Erythroblast (primary cell): ENCODE data around the gene CREG2.
A peak's percentile ranks its signal among the peaks of the same experiment; 100 is the strongest.

Experiments used
- DNase-seq, 2 experiments: peaks; one replicate each; lab custom pipeline; 2025; lab: John Stamatoyannopoulos, UW
- GATA1 ChIP-seq: IDR thresholded peaks from 2 replicates; pipeline ENCODE4 v1.6.1; 2011; ENCODE audit warnings: low read depth, mild to moderate bottlenecking, control low read depth, low read length, moderate library complexity
- POLR2A ChIP-seq: IDR thresholded peaks from 2 replicates; pipeline ENCODE4 v1.6.1; 2011; ENCODE audit warnings: mild to moderate bottlenecking, low read length

CREG2 gene

GRCh38 chr2:101400506-101401325 lies 13.4 kb upstream of the CREG2 start:
- no peak for DNase-seq
- TF ChIP-seq GATA1: no peak
- no peak for TF ChIP-seq POLR2A

DNA sequence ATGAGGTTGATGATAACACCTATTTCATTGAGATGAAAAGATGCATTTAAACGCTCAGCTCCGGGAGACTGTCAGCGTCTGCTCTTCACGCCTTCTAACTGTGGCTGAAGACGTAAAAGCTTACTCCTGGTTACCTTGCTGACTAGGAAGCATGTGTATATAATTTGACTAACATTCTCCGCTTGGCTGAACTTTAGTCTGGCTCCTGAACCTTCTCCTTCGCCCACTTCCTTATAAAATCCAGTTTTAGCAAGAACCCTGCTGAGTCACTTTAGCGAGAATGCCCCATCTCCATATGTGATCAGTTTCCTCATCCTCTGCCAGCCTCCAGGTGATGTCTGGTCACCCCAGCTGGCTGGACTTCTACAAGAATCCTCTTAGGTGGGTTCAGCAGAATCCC lies 12.7 kb upstream of the CREG2 start:
- TF ChIP-seq POLR2A (no peak), GATA1 (no peak)
- no peak for DNase-seq

DNA sequence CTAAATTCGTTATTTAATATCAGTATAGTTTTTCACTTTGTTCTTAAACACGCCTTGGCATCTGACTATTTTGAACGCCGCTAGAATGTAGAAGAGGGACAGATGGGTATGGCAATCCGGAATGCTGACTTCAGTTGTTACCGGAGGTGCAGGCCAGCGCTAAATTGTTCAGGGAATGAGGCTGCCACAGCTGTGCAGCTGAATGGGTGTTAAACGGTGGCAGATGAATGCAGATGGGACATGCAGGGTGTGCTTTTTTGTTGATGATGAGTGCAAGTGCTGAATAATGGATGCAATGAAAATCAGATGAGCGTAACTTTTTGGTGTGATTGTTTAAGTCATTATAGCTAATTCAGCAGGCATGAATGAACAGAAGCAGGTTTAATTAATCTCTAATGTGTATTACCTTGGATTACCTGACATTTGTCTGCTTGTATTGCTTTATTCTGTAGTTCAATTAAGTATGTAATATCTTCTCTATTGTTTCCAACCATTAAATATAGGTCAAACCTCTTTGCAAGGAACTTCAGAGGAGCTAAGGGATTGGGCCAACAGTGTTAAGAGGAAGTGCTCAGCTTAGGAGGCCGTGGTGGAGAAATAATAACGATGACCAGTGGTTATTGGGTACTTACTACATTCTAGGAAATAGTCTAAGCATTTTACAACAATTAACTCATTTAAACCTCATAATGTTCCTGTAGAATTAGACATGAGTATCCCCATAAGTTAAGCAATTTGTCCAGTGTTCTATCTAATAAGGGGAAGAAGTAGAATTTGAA lies 11.9 kb upstream of the CREG2 start:
- no peak for TF ChIP-seq POLR2A
- no peak for TF ChIP-seq GATA1
- DNase-seq: no peak

DNA sequence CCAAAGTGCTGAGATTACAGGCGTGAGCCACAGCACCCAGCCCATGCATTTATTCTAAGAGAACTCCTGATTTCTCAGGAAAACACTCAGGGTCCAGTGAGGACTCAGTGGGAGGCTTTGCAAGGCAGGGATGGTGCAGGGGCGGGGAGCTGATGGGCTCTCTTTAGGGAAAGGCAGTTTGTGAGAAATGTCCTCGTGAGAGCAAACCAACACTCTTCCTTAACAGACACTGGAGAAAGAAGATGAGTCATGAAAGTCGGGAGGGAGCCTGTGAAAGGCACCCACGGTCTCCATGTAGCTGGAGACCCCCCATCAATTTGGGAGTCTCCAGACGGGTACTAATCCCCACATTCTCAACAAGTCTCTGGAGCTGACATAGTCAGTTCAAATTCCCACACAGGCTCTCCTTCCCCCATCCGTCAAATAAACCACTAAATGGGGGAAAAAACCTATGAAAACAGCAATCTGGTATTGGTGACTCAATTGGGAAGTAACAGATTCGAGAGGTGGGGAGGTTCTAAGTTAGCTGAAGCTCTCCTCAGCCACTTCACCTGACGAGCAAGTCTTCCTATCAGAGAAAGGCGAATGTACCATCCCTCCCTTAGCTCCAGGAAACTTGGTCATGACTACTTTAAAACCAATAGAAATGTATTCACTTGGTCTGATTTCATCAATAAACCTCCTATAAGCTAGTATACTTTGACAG lies 11.0 kb upstream of the CREG2 start:
- TF ChIP-seq GATA1 (no peak), POLR2A (no peak)
- no peak for DNase-seq

DNA sequence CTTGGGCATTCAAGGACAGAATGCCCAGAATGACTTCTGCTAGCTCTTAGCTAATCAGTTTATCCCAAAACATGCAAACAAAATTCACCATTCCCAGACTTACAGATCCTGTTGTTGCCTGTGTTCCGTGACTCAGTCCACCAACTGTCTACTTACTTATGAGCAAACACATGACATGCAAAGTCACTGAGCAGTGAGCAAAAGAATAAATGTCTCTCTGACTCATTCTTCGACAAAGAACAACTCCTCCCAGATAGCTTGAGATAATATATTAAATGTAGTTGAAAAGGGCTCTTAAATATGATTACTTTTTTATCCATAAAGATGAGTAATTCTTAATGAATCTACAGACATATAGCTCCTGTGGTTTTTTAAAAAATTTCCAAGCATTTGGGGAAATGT lies 9.0 kb upstream of the CREG2 start:
- peak in 1 of 2 experiments; percentile 6 for DNase-seq
- no peak for TF ChIP-seq GATA1
- TF ChIP-seq POLR2A: peak; percentile 23

DNA sequence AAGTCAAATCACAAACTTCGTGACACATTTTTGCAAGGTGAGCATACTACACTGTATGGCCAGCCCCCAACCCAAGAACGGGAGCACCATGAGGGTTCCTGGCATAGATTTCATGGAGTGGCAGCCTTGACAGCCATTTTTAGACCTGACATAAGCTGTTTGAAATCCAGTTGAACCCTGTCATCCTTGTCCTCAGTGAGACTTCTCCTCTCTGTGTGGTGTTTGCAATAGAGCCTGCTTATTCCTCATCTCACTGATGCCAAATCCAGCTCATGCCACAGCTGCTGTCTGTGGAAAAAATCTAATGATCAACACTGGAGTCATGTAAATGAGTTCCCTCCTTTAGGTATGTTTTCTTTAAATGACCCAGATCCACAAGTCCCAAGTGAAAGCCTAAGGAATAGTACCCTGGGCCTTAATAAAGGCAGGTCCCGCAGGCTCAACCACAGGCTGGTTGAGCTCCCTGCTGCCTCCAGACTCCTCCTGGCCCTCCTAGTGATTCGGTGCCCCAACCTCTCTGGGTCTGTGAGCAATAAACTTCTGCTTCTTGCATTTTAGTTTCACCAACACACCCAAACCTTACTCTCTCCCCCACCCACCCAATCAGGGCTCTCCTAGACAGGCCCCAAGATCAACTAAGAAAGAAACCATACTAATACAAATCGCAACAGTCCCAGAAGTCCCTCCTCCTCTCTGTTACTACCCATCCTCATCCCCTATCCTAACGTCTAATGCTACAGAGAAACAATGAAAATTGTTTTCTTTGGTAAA lies 8.4 kb upstream of the CREG2 start:
- no peak for TF ChIP-seq POLR2A
- TF ChIP-seq GATA1: no peak
- DNase-seq: no peak

DNA sequence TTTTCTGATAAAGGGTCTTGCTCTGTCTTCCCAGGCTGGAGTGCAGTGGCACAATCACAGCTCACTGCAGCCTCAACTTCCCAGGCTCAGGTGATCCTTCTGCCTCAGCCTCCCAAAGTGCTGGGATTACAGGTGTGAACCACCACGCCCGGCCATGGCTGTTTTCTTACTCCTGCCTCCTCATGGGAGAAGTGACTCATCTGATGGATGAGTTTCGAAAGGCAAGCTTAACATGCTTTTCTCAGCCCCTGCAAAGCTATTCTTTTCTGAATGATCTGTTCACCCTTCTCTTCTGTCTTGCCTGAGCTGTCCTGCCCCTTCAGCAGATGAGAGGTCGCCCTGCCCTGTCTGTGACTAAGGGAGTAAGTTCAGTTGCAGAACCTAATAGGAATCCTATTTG lies 929 bp upstream of the CREG2 start:
- no peak for DNase-seq
- TF ChIP-seq GATA1: no peak
- TF ChIP-seq POLR2A: no peak

DNA sequence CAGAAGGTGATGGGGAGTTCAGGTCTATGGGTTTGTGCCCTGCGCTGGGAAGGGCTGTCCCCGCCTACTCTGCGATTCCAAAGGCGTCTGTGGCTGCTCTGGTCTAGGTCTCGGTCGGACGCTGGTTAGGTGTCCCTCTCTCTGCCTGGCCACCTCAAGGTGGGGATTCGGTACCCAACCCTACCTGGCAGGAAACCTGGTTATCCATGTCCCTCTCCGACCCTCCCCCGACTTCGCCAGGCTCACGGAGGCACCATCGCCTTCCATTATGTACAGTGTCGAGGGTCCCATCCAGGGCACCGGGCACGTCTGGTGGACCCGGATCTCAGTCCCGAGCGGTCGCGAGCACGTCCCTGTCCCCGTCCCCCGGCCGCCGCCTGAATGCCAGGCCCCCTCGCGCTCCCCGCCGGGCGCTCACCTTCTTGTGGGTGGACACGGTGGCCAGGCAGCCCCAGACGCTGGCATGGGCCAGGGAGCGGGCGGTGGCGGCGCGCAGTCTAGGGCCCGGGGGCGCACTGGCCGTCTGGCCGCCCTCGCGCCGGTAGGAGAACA lies 628 bp downstream of the CREG2 start:
- TF ChIP-seq POLR2A: no peak
- TF ChIP-seq GATA1: no peak
- DNase-seq: no peak

DNA sequence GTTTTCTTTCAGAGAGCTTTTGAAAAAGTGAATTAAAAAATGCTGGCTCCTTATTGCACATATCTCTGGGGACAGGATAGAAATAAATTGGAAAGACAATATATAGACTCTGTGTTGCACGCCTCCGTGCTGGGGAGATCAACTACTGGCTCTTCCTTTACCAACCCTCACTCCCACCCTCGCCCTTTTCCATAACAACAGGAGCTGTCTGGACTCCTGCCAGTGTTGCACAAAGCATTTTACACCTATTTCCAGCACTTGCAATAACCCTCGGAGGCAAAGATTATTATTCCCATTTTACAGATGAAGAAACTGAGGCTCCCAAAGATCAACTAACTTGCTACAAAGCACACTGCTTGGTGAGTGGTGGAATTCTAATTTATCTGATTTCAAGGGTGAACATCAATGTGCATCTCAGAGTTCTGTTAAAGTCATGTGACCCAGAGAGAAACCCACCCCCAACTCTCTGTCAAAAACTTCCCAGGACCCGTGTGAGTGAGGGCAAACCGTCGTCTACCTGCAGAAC lies 4.2 kb downstream of the CREG2 start:
- no peak for TF ChIP-seq GATA1
- no peak for TF ChIP-seq POLR2A
- no peak for DNase-seq

GRCh38 chr2:101382442-101382841 lies 4.9 kb downstream of the CREG2 start:
- DNase-seq: no peak
- TF ChIP-seq GATA1 (no peak), POLR2A (no peak)

DNA sequence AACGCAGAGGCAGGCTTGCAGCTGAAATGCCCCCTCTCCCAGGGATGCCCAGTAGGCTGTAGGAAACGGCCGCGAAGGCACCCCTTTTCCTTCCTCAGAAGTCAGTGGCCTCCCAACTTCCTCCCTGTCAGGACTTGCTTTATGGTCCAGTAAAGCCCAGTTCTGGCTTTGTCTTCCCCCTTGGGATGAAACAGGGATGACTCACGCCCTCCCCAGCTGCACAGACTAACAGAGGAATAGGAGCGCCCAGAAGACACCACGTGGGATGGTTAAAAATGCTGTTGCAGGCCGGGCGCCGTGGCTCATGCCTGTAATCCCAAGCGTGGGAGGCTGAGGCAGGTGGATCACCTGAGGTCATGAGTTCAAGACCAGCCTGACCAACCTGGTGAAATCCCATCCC lies 6.9 kb downstream of the CREG2 start:
- no peak for DNase-seq

DNA sequence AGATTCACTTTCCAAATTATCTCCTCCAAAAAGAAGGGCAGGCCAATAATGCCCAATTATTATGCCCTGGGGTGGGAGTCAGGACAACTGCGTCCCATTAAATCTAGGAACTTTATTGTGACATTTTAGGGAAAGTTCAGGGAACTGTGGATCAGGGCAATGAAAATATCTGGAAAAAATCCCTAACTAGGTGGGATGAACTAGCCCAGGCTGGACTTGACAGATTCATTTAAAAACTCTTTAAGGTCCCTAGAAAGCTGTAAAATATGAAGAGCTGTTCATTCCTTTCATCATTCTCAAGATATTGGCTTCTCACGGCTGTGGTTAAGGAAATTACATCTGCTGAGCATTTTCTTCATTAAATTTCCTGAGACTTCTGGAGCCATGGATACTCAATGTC lies 8.2 kb downstream of the CREG2 start:
- no peak for TF ChIP-seq POLR2A
- TF ChIP-seq GATA1: no peak
- no peak for DNase-seq

More for the DNA sequence above, 6.9 kb downstream of the CREG2 start:
- TF ChIP-seq GATA1 (no peak), POLR2A (no peak)
